ENCODE results near the gene LCP1.

DNA sequence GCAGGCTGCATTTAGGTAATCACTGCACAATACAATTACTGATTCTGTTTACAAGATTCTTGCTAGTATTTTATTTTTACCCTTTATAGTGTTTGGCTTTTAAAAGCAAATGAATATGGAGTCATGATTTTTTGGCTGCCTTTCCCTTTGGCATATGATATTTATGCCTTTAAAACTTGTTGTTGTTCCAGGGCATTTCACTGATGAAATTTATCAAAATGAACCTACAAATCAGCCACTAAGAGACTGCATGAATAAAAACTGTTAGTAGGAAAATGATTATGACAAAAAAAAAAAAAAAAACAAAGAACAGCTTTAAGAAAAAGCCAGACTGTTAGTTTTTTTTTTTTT lies 79.7 kb downstream of the LCP1 start:
- TF ChIP-seq, protein P1, sequence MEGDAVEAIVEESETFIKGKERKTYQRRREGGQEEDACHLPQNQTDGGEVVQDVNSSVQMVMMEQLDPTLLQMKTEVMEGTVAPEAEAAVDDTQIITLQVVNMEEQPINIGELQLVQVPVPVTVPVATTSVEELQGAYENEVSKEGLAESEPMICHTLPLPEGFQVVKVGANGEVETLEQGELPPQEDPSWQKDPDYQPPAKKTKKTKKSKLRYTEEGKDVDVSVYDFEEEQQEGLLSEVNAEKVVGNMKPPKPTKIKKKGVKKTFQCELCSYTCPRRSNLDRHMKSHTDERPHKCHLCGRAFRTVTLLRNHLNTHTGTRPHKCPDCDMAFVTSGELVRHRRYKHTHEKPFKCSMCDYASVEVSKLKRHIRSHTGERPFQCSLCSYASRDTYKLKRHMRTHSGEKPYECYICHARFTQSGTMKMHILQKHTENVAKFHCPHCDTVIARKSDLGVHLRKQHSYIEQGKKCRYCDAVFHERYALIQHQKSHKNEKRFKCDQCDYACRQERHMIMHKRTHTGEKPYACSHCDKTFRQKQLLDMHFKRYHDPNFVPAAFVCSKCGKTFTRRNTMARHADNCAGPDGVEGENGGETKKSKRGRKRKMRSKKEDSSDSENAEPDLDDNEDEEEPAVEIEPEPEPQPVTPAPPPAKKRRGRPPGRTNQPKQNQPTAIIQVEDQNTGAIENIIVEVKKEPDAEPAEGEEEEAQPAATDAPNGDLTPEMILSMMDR (IDR thresholded peaks at IDR 0.05), result no peak
- no peak for TF ChIP-seq POLR2A (IDR thresholded peaks at IDR 0.05; ENCODE audit: low read depth)
- no peak for TF ChIP-seq POLR2AphosphoS5 (IDR thresholded peaks at IDR 0.05)
- TF ChIP-seq EP300 (IDR thresholded peaks at IDR 0.05), result no peak

All from esophagus muscularis mucosa (tissue), 4 donors.